Measurements from ENCODE around the gene PRDM15.

GRCh38 chr21:41819856-41820281 is 59.3 kb downstream of the PRDM15 start:
- TF ChIP-seq EZH2phosphoT487 (IDR thresholded peaks at IDR 0.05; ENCODE audit: borderline replicate concordance) = no peak
- no peak for TF ChIP-seq CTCF (conservative IDR thresholded peaks at IDR 0.05; ENCODE audit: low read length)
